ENCODE measurements around the gene INAFM2. TPM values are rescaled to one million over a fixed set of nuclear protein-coding genes. Genes with fewer than 3 reads are reported as not detected.

Gene INAFM2
- total RNA-seq, 1 donor from 2014 or later, result 14.9 TPM

GRCh38 chr15:40309344-40309862 lies 14.1 kb upstream of the INAFM2 start:
- no peak for DNase-seq (ENCODE audit: low read depth)
- Histone ChIP-seq H3K27me3 (ENCODE audit: control insufficient read depth, insufficient read depth, low read length) (peaks cover 30% of the 10 kb centered on the region), H3K4me3 (ENCODE audit: low read depth, low read length) (no peak overlapping the region), H3K36me3 (ENCODE audit: control insufficient read depth, insufficient read depth, low read length) (no peaks in the 10 kb centered on the region)
- no peak for TF ChIP-seq CTCF (IDR thresholded peaks at IDR 0.05; ENCODE audit: insufficient read depth, low read length, poor library complexity, severe bottlenecking)

- peaks cover 30% of the 10 kb centered on the region for H3K27me3 ChIP-seq (ENCODE audit: control insufficient read depth, insufficient read depth, low read length)
- H3K4me3 ChIP-seq (ENCODE audit: low read depth, low read length), result no peak overlapping the region
- H3K36me3 ChIP-seq (ENCODE audit: control insufficient read depth, insufficient read depth, low read length), result no peaks in the 10 kb centered on the region
- TF ChIP-seq CTCF (IDR thresholded peaks at IDR 0.05; ENCODE audit: insufficient read depth, low read length, poor library complexity, severe bottlenecking), result peak; percentile 86
- DNase-seq (ENCODE audit: low read depth), result no peak
Measured at GRCh38 chr15:40310001-40310959, 13.2 kb upstream of the INAFM2 start.

- no peaks in the 10 kb centered on the region for H3K36me3 ChIP-seq (ENCODE audit: control insufficient read depth, insufficient read depth, low read length)
- peaks cover 29% of the 10 kb centered on the region for H3K27me3 ChIP-seq (ENCODE audit: control insufficient read depth, insufficient read depth, low read length)
- no peak overlapping the region for H3K4me3 ChIP-seq (ENCODE audit: low read depth, low read length)
- no peak for TF ChIP-seq CTCF (IDR thresholded peaks at IDR 0.05; ENCODE audit: insufficient read depth, low read length, poor library complexity, severe bottlenecking)
- no peak for DNase-seq (ENCODE audit: low read depth)
Measured at GRCh38 chr15:40310993-40311392, 12.5 kb upstream of the INAFM2 start.

GRCh38 chr15:40312370-40313158 lies 10.9 kb upstream of the INAFM2 start:
- peaks cover 23% of the 10 kb centered on the region for H3K27me3 ChIP-seq (ENCODE audit: control insufficient read depth, insufficient read depth, low read length)
- no peaks in the 10 kb centered on the region for H3K36me3 ChIP-seq (ENCODE audit: control insufficient read depth, insufficient read depth, low read length)
- TF ChIP-seq CTCF (IDR thresholded peaks at IDR 0.05; ENCODE audit: insufficient read depth, low read length, poor library complexity, severe bottlenecking), result no peak
- no peak for DNase-seq (ENCODE audit: low read depth)
- H3K4me3 ChIP-seq (ENCODE audit: low read depth, low read length), result no peak overlapping the region

GRCh38 chr15:40313531-40314398 lies 9.7 kb upstream of the INAFM2 start:
- no peak for DNase-seq (ENCODE audit: low read depth)
- Histone ChIP-seq H3K4me3 (ENCODE audit: low read depth, low read length) (no peak overlapping the region), H3K27me3 (ENCODE audit: control insufficient read depth, insufficient read depth, low read length) (peaks cover 23% of the 10 kb centered on the region), H3K36me3 (ENCODE audit: control insufficient read depth, insufficient read depth, low read length) (no peaks in the 10 kb centered on the region)
- TF ChIP-seq CTCF (IDR thresholded peaks at IDR 0.05; ENCODE audit: insufficient read depth, low read length, poor library complexity, severe bottlenecking), result no peak
